Tibial nerve (tissue), 3 donors: Measurements from ENCODE around the gene UGT1A9.

ENCODE experiments used
- CTCF ChIP-seq, 5 experiments: fragments of 200-600 bp in 3 of 5; fragments of 450-650 bp in 2 of 5; sonication (generic) in 3 of 5; IDR thresholded peaks; one replicate each; pipeline ENCODE4 v1.5.1; 2016 to 2019; ENCODE audit warnings: antibody characterized with exemption in 5 of 5, mild to moderate bottlenecking in 3 of 5, moderate library complexity in 2 of 5
- POLR2A ChIP-seq, 2 donors: fragments of 450-650 bp; IDR thresholded peaks; one replicate each; pipeline ENCODE4 v1.6.1; 2017; ENCODE audit warnings: antibody characterized with exemption in 2 of 2, mild to moderate bottlenecking in 2 of 2, moderate library complexity in 2 of 2

- TF ChIP-seq CTCF (IDR thresholded peaks at IDR 0.05) = no peak
- TF ChIP-seq POLR2A (IDR thresholded peaks at IDR 0.05) = no peak
These were observed at the start of gene UGT1A9 for GRCh38 chr2:233671290-233672161.
